HG03064 (cell line): Measurements from ENCODE around the gene SSUH2.

ENCODE experiments used
- ATAC-seq: cut with Tn5 transposase; IDR thresholded peaks from one replicate; pipeline ENCODE4 v1.9.1; 2021; ENCODE audit warnings: low read depth; ENCODE audit not compliant: unreplicated experiment

Gene SSUH2

DNA sequence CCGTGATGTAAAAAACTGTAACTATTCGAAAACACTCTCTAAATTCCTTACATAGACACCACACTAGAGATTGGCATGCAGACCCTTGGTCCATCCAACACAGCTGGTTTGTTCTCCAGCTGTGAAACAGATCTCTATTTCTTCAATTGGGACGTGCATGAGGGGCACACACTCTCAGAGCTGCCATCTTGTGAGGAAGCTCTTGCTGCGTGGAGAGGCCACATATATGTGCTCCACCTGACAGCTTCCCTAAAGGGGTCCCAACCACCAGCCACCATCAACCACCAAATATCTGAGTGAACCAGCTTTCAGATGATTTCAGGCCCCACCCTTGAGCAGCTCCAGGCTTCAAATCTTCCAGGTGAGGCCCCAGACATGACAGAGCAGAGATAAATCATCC lies 25.6 kb downstream of the SSUH2 start:
- ATAC-seq = no peak

DNA sequence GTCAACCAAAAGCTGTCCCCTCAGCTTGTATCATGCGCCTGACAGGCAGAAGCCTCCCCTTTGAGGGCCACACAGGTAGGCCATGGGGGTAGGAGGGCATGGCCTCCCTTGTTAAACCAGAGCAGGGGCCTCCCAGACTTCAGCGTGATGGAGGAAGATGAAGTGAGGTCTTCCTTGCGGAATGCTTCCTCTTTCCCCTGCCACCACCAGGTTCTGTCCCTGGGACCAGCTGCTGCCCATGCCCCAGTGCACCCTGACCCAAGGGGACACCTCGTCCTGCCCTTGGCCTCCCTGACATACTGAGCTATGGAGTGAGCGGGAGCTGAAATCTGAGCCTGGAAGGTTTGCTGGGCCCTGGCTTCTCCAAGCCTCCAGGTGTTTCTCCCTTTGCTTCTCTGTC lies 26.7 kb downstream of the SSUH2 start:
- ATAC-seq = no peak

DNA sequence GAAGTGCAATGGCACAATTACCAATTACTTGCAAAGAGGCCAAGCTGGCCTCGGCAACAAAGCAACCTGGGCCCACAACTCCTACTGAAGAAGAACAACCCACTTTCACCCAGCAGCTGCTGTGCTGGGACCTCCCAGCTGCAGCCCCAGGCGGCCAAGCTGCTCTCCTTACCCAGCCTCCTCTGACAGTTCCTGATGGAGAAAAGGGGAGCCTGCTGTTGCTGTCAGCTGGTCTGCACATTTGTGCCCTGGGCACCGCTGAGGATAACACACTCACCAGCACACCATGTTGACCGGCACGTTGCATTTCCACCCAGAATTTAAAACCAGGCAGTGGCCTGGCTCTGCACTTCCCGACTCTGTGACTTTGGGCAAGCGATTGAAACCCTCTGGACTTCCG lies 33.6 kb downstream of the SSUH2 start:
- ATAC-seq = no peak

DNA sequence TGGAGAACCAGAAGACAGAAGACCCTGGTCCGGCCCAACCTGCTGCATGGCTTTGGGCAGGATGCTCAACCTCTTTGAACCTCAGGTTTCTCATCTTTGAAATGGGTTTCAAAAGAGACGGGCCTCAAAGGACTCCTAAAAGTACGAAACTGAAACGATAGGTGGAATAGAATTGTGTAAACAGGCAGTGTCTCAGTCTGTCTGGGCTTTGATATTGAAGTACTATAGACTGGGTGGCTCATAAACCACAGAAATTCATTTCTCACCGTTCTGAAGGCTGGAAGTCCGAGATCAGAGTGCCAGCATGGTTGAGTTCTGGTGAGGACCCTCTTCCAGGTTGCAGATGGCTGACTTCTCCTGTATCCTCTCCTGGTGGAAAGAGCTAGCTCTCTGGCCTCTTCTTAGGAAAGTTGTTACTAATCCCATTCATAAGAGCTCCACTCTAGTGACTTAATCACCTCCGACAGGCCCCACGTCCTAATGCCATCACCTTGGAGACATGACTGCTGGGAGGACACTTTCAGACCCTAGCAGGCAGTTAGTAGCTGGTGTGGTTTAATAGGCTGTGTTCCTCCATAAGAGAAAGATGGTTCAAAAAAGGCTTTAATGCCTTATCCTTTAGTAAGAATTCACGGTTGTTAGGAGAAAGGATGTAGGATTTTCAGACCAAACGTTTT lies 35.7 kb downstream of the SSUH2 start:
- ATAC-seq = no peak

DNA sequence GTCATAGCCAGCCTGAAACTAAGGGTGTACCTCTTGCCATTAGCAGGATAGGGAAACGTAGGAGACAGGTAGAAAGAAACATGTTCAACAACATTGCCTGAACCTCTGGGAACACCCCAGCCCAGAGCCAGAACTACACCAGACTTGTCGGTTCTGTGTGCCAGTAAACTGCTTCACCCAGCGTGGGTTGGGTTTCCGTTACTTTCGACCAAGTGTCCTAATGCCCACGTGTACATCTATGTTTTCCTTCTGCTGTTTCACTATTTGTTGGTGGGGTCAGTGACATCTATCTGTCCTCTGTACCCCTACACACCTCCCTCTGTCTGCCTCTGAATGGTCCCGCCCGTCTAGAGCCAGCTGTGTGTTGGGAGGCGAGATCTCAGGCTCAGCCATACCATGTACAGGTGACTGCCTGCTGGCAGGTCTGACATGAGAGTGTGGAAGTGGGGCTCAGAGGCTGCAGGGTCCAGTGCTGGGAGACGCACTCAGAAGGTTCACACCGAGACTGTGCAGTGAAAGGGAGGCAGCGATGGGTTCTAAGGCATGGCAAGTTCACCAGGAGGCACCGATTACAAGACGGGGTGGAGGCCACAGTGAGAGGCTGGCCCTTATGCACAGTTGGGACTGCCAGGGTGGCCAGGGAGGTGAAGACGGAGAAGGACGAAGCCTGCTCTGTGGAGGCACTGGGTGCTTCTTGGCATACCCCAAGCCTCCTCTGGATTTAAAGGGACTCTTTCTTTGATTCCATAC lies 36.4 kb downstream of the SSUH2 start:
- no peak for ATAC-seq

DNA sequence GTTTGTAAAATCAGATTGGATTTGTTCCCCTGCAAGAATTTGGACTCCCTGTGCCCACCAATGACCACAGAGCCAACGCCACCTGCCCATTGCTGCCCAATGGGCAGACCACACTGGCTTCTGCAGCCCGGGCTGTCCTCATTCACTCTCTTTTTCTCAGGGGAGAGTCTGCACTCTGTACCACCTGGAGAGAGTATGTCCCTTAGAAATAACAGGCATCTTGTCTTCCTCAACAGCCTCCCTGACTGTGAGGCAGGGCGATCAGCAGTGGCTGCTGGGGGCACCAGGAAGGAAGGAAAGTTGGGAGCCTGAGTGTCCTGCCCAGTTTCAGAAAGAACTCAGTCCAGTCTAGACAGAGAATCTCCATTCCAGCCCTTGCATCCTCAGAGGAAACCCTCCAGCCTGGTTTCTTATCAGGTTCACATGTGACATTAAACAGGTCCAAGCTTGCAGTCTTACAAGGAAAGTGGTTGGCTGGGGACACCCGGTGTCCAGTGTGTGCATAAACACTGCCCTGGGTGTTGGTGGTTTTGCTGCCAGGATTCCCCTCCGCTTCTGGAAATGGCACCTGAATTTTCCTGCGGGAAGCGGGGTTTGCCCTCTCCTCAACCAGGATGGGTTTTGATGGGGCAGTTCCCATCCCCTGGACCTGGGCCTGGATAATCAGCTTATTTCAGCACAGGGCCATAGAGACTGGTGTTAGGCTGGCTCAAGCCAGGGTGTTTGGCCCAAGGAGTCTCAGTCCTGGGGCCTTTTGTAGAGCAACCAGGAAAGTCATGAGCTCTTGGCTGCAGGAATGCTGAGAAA lies 37.2 kb downstream of the SSUH2 start:
- no peak for ATAC-seq

DNA sequence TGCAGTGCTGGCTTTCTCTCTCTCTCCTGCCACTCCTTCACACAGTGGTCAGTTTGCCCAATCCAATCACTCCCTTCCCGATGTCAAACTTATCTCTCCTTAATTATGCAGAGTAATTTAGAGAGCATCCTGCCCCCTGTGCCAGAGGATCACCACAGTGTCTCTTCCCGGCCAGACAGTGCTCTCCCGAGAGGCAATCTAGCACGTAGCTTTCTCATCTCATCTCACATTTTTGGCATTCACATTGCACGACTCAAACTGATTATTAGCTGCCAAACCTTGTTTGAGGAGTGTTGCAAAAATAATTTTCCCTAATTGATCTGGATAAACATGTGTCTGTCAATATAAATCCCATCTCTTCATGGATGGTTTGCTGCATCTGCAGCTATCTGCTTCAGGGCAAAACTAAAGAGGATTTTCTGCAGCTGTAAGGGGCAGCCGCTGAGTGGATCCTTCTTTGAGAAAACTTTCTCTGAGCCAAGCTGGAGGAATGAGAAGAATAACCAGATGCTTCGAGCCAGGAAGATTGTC lies 37.8 kb downstream of the SSUH2 start:
- ATAC-seq = no peak

DNA sequence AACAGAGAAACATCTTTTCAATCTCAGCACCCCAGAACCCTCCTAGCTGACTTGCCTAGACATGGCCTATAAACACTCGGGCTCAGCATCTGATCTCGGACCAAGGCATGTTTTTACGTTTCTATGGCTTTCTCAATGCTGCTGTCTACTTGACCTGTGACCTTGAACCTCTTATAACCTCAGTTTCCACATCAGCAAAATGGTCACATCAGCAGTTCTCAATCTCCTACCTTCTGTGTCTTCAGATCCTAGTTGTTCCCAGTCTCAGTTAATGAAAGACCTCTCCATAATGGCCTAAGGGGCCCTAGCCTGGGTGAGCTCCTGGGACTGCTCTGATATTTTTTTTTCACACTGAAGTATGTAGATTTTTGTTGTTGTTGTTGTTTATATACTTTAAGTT lies 39.6 kb downstream of the SSUH2 start:
- ATAC-seq = no peak

DNA sequence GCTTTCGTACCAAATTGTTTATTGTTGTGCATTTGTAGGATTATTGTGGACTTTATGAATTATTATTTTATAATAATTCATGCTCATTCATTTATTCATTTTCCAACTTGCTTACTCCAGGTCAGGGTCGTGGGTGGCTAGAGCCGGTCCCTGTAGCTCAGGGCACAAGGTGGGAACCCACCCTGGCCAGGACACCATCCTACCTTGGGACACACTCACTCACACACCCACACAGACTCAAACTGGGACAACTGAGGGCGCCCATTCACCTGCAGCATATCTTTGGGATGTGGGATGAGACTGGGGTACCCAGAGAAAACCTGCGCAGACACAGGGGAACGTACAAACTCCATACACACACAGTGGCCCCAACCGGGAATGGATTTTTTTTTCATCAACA lies 40.6 kb downstream of the SSUH2 start:
- no peak for ATAC-seq

DNA sequence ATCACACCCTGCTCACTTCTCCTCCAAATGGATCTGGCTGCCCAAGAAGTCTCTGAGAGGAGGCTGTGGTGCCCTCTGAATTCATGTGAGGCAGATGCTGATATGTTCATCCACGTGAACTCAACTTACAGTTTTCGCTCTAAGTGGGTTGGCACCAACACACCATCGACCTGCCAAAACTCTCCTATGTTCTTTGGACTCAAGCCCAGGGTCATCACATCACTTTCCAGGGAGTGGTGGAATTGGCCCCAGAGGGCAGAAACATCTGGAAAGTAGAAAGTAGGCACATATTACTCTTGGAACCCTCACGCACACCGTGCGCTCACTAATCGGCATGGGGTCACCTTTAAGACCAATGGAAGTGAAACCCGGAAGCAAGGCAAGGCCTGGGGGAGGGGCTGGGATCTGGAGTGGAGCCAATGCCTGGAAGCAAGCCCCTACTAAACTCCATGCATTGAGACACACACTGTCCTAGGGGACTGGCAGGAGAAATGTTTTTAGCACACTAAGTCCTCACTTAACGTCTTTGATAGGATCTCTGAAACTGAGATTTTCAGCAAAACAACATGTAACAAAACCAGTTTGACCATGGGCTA lies 41.4 kb downstream of the SSUH2 start:
- no peak for ATAC-seq

DNA sequence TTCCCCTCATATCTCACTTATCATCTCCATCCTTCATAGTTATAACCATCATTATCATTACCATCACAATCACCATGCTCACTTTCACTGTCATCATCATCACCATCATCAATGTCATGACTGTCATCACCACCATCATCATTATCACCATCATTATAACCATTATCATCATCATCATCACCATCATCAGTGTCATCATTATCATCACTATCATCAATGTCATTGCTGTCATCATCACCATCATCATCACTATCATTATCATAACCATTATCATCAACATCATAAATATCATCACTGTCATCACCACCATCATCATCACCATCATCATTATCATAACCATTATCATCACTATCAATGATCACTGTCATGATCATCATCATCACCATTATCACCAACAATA lies 44.1 kb downstream of the SSUH2 start:
- no peak for ATAC-seq

DNA sequence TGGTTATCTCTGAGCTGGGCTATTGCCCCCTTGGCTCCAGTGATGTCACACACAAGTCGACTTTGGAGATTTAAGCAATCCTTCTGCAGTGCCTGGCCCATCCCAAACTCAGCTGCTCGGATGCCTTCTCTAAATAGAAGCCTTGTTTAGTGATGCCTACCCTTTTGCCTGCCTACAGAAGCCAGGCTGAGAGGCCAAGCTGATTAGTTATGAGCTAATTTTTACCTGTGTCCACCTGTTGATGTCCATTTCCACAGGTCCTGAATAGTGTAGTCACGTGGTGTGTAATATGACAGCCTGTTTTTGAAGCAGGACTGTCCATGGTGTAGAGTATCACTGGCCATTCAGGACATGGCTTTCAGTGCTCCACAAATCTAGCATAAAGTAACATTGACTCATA lies 45.5 kb downstream of the SSUH2 start:
- no peak for ATAC-seq

DNA sequence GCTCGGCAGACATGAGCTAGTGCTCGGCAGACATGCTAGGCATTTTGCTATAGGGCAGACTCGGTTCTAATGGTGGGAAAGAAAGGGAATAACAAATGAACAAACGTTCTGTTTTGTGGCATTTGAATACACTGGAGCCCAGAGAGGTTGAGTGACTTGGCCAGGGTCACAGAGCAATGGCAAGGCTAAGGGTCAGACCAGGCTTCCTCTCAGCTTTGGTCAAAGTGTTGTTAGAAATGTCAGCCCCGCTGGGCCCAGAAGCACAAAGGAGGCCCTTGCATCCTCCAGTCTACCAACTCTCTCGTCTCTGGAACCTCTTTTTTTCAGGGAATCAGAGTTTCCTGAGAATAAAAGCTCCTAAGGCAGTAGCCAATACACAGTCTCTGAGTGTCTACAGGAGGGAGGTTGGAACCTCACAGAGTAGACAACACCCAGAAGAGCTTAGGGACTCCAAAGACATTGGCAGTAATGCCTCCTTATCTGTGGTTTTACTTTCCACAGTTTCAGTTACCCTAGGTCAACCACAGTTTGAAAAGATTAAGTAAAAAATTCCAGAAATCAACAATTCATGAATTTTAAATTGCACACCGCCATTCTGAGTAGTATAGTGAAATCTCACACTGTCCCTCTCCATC lies 47.3 kb downstream of the SSUH2 start:
- no peak for ATAC-seq

DNA sequence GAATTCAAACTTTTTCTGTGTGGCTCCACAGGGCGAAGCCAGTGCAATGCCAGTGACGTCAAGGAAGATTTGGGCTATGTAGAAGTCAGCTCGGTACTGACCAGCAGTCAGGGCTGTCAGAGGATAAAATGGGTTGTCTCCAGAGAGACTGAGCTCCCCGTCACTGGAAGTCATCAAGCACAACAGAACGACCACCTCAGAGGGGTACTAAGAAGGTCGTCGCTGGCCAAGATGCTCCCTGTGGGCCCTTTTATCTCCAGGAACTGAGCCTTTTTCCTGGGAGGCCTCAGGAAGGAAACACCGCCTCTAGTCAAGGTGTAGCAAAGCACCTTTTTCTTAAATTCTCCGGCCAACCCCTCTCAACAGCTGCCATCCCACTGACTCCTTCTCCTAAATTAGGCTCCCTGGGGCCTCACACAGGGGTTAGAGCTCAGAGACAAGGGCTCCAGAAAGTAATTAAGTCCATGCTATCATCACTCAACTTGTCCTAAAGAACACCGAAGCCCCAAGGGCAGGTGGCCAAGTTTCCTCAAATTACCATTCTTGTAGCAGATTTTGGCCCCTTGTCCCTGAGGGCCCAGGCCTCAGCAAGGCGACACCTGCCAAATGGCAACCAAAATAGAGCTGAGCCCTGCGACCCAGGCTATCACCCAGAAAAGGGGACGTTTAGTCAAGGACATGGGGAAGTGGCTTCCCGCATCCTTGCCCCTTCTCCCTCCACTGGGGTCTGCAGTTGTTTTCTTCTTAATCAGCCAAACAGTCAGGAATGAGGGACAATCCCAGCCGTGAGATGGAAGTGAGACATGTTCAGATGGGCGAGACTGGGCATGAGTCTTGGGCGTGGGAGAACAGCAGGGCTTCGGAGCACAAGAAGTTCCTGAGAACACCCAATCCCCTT lies 48.0 kb downstream of the SSUH2 start:
- ATAC-seq = no peak

DNA sequence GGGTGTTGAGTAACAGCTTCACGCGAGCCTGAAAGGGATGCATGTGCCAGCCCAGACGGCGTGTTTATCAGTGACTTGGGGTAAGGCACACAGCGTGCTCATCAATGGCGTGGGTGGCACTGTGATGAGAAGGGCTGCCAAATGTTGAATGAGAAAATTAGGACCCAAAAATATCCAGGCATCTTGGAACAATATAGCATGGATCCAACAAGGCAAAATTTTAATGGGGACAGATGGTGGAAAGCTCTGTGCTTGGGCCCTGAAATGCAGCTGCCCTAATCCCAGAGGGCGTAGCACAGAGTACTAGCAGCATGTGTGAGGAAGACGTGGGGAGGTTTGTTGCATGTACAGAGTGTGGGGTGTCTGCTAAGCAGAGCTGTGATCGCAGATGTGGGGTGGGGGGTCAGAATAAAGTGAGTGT lies 48.9 kb downstream of the SSUH2 start:
- ATAC-seq = no peak

DNA sequence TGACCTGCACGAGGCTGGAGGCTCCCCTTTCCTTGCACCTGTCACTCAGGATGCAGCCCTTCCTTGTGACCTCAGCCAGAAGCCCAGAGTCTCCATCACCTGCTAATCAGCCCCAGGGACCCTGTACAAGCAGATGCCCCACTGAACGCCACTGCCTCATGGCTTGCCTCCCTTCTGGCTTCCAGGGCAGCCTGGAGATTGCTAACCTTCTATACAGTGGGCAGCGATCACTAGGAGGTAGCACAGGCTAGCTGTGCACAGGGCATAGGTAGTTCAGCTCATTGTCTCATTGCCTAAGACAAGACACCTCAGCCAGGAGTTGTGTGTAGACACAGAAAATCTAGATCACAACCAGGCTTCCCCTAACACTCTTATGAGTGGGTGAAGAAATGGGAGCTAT lies 49.3 kb downstream of the SSUH2 start:
- no peak for ATAC-seq

DNA sequence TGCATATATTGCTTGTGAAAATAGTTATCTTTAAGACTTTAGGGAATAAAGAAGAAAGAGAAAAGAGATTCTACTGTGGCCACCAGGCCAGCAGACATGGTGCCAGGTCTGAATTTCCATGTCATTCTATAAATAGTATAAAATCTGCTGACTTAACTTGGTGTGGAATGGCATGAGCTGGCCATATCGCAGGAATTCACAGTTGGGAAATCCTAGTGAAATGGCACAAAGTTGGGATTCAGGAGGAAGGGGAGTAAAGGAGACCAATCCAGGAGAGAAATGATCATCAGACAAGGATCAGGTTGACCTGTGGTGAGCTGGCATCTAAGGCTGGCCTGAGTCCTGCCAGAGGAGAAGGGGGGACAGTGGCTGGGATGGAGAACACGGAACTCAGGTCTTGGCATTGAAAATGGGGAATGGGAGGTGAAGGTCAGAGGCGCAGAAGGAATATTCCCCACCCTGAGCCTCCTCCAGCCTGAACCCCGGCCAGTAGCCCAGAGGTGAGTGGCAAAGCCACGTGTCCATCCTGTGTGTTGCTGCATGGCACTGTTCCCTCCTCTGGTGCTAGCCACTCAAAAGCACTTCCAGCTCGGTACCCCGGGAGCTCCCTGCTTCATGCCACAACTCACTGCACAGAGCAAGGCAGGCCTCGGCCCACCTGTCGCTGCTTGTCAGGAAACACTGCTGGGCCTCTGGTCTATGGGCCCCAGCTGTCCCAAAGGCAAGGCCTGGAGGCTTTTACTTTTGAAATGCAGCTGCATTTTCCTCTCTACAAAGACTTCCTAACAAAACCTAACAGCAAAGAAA lies 51.4 kb downstream of the SSUH2 start:
- ATAC-seq = no peak

DNA sequence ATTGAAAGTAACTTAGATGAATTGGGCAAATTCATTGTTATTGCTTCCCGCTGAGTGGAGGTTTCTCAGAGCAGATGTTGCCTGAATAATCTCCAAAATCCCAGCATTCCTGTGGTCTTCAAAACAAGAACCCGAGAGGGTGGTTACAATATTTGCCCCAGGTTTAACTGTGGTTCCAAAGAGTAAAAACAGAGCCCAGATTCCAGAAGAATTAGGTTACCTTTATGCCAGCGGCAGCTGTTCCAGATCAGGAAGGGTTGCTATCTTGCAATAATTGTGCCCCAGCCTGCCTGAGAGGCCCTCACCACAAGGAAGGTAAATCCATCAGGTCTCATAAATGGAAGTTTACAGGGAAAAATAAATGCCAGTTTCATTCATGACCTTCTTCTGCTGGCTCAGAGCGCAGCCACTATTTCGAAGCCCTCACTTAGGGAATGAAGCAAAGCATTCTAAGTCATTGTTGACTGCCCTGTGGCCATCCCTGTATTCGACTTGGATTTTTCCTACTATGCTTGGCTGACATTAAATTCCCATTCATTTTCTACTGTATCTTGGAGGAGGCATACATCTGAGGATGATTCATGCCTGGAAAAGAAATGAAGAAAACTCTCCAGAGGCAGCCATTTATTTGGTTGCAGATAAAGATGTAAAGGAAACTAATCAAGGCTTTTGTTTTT lies 54.6 kb downstream of the SSUH2 start:
- ATAC-seq = no peak
